NOMO-1 (cell line): ENCODE results near the gene RERE.
"Not testable (repeated sequence)": the region's sequence is repeated elsewhere in the genome, so short reads cannot be mapped to it uniquely, and the experiment has no call there.

Experiments used
- DNase-seq, 2 experiments: peaks; one replicate each; lab custom pipeline; 2025; ENCODE audit not compliant: unreplicated experiment in 2 of 2; lab: John Stamatoyannopoulos, UW

Gene RERE

GRCh38 chr1:8698012-8698630, 119.3 kb downstream of the RERE start:
- DNase-seq, result no peak

GRCh38 chr1:8695442-8695841, 122.0 kb downstream of the RERE start:
- DNase-seq, result not testable (repeated sequence)

- no peak for DNase-seq
Measured at GRCh38 chr1:8693107-8693506, 124.3 kb downstream of the RERE start.

GRCh38 chr1:8691662-8692061, 125.8 kb downstream of the RERE start:
- DNase-seq, result no peak

- DNase-seq, result no peak
Measured at GRCh38 chr1:8690253-8690525, 127.3 kb downstream of the RERE start.

GRCh38 chr1:8689431-8690252, 127.8 kb downstream of the RERE start:
- no peak for DNase-seq

GRCh38 chr1:8687538-8687937, 129.9 kb downstream of the RERE start:
- no peak for DNase-seq

GRCh38 chr1:8687039-8687438, 130.4 kb downstream of the RERE start:
- no peak for DNase-seq

- DNase-seq, result no peak
Measured at GRCh38 chr1:8685463-8685862, 132.0 kb downstream of the RERE start.

GRCh38 chr1:8684590-8684989, 132.8 kb downstream of the RERE start:
- no peak for DNase-seq

- no peak for DNase-seq
Measured at GRCh38 chr1:8682573-8682972, 134.9 kb downstream of the RERE start.

- no peak for DNase-seq
Measured at GRCh38 chr1:8681911-8682310, 135.5 kb downstream of the RERE start.

GRCh38 chr1:8680664-8681650, 136.5 kb downstream of the RERE start:
- no peak for DNase-seq

GRCh38 chr1:8679929-8680663, 137.3 kb downstream of the RERE start:
- DNase-seq, result no peak

- DNase-seq, result no peak
Measured at GRCh38 chr1:8679395-8679800, 138.0 kb downstream of the RERE start.

GRCh38 chr1:8678673-8679394, 138.6 kb downstream of the RERE start:
- DNase-seq, result no peak

- DNase-seq, result no peak
Measured at GRCh38 chr1:8677782-8678181, 139.7 kb downstream of the RERE start.

GRCh38 chr1:8676813-8677212, 140.6 kb downstream of the RERE start:
- no peak for DNase-seq

GRCh38 chr1:8676072-8676471, 141.4 kb downstream of the RERE start:
- DNase-seq, result no peak

- DNase-seq, result no peak
Measured at GRCh38 chr1:8674912-8675311, 142.5 kb downstream of the RERE start.
